Endothelial cell of umbilical vein (primary cell): ENCODE data around the gene GH1. TPM values are rescaled to one million over a fixed set of nuclear protein-coding genes. Genes with fewer than 3 reads are reported as not detected.

Experiments
- BruUV-seq: library from RNA; stranded (reverse); fragments of 400-500 nt; replicated peaks from 2 replicates; lab custom pipeline; 2021; lab: Mats Ljungman, UMichigan
- CTCF ChIA-PET: fragments of 300-600, 350-600 bp; sonication (Branson Sonifier 250); formaldehyde crosslinking; loops from one replicate; lab custom pipeline; 2021; ENCODE audit warnings: antibody characterized with exemption, inconsistent platforms; lab: Charles Lee
- POLR2A ChIA-PET: fragments of 300-600, 350-600 bp; sonication (Branson Sonifier 250); formaldehyde crosslinking; loops from one replicate; lab custom pipeline; 2021; ENCODE audit warnings: antibody characterized with exemption, inconsistent platforms; lab: Charles Lee
- DNase-seq: peaks from one replicate; pipeline ENCODE4 v3.0.0-alpha.2; 2011; ENCODE audit warnings: low read depth, low spot score
- FAIRE-seq: peaks from 2 replicates; lab custom pipeline; 2011; peaks lifted over from hg19 to GRCh38; lab: Jason Lieb, UNC
- H2AFZ ChIP-seq: 2 replicates; pipeline ENCODE4 v1.6.0; 2012; ENCODE audit warnings: low read depth, low read length, control low read depth, inconsistent platforms
- H3K27ac ChIP-seq: 2 replicates; pipeline ENCODE4 v1.5.1; 2011; ENCODE audit warnings: low read depth, mild to moderate bottlenecking, control low read depth, low read length, moderate library complexity; ENCODE audit not compliant: insufficient read depth
- H3K27me3 ChIP-seq, 2 experiments: 2 replicates each; pipeline versions ENCODE4 v1.6.0 to v1.6.1; 2011; ENCODE audit warnings: low read length in 2 of 2, mixed read lengths in 1 of 2; ENCODE audit not compliant: control insufficient read depth in 2 of 2, insufficient read depth in 2 of 2
- H3K36me3 ChIP-seq, 2 experiments: 2 replicates in 1 of 2; 3 replicates in 1 of 2; pipeline ENCODE4 v1.5.1; 2011; ENCODE audit warnings: low read length in 2 of 2, mild to moderate bottlenecking in 1 of 2, moderate library complexity in 1 of 2; ENCODE audit not compliant: control insufficient read depth in 2 of 2, insufficient read depth in 2 of 2; ENCODE audit errors: extremely low read depth in 1 of 2
- H3K4me1 ChIP-seq: 3 replicates; pipeline ENCODE4 v1.5.1; 2011; ENCODE audit warnings: mild to moderate bottlenecking, low read length; ENCODE audit not compliant: control insufficient read depth, insufficient read depth; ENCODE audit errors: extremely low read depth
- H3K4me2 ChIP-seq: 2 replicates; pipeline ENCODE4 v1.6.1; 2011; ENCODE audit warnings: low read length, control low read depth, mixed read lengths; ENCODE audit not compliant: insufficient read depth
- H3K4me3 ChIP-seq, 3 experiments: fragments of 200-600 bp in 1 of 3; sonication (generic), shearing (Covaris generic) in 1 of 3; replicated peaks in 1 of 3; 2 replicates each; pipeline ENCODE4 v1.5.1; 2011 to 2016; ENCODE audit warnings: control low read depth in 3 of 3, low read length in 3 of 3, mild to moderate bottlenecking in 2 of 3, inconsistent platforms in 1 of 3, low read depth in 1 of 3, moderate library complexity in 1 of 3; ENCODE audit not compliant: insufficient read depth in 1 of 3
- H3K79me2 ChIP-seq: 2 replicates; pipeline ENCODE4 v1.6.0; 2012; ENCODE audit warnings: low read length, inconsistent platforms; ENCODE audit not compliant: control insufficient read depth, insufficient read depth
- H3K9ac ChIP-seq: replicated peaks from 2 replicates; pipeline ENCODE3; 2011; ENCODE audit warnings: low read length, control low read depth; ENCODE audit not compliant: insufficient read depth; ENCODE audit errors: extremely low read depth
- H3K9me1 ChIP-seq: replicated peaks from 3 replicates; pipeline ENCODE4 v1.6.0; 2011; ENCODE audit warnings: mild to moderate bottlenecking, low read length; ENCODE audit not compliant: control insufficient read depth, insufficient read depth; ENCODE audit errors: extremely low read depth
- H3K9me3 ChIP-seq: replicated peaks from 2 replicates; pipeline ENCODE4 v1.5.1; 2012; ENCODE audit warnings: low read length, inconsistent platforms; ENCODE audit not compliant: control insufficient read depth, insufficient read depth
- H4K20me1 ChIP-seq: replicated peaks from 2 replicates; pipeline ENCODE3; 2011; ENCODE audit warnings: mild to moderate bottlenecking, low read length; ENCODE audit not compliant: control insufficient read depth, insufficient read depth; ENCODE audit errors: extremely low read depth
- EZH2 ChIP-seq: IDR thresholded peaks from 2 replicates; pipeline ENCODE4 v1.6.1; 2012; ENCODE audit warnings: borderline replicate concordance, low read depth, mild to moderate bottlenecking, moderate library complexity, low read length, inconsistent platforms; ENCODE audit not compliant: severe bottlenecking
- FOS ChIP-seq: IDR thresholded peaks from 2 replicates; pipeline ENCODE4 v1.6.1; 2011; ENCODE audit warnings: mild to moderate bottlenecking, low read length, moderate library complexity, borderline replicate concordance; ENCODE audit not compliant: insufficient read depth
- GATA2 ChIP-seq: IDR thresholded peaks from 2 replicates; pipeline ENCODE4 v1.7.0; 2011; ENCODE audit warnings: low read depth, mild to moderate bottlenecking, moderate library complexity, mixed read lengths, low read length; ENCODE audit not compliant: insufficient read length, insufficient read depth
- JUN ChIP-seq: IDR thresholded peaks from 2 replicates; pipeline ENCODE4 v1.6.1; 2011; ENCODE audit warnings: borderline replicate concordance, low read depth; ENCODE audit not compliant: insufficient read length, insufficient read depth
- MYC ChIP-seq: IDR thresholded peaks from one replicate; pipeline ENCODE4 v1.6.1; 2011; ENCODE audit warnings: mild to moderate bottlenecking, low read depth, low read length
- POLR2A ChIP-seq: IDR thresholded peaks from 2 replicates; pipeline ENCODE4 v1.6.1; 2012; ENCODE audit warnings: low read depth, mild to moderate bottlenecking, control low read depth, low read length
- POLR2AphosphoS5 ChIP-seq: IDR thresholded peaks from 2 replicates; pipeline ENCODE4 v1.6.1; 2012; ENCODE audit warnings: low read depth, mild to moderate bottlenecking, control low read depth, low read length, moderate library complexity; ENCODE audit not compliant: insufficient read depth
- dilution Hi-C: fragments of 300-500 bp; cut with MboI; formaldehyde crosslinking; loops from one replicate; pipeline ENCODE4 v1.15.0; 2019; ENCODE audit warnings: low sequenced_read_pairs; ENCODE audit not compliant: extremely low pct_ligation_motif_present
- intact Hi-C: fragments of 100-400 bp; cut with micrococcal nuclease; formaldehyde crosslinking; loops from one replicate; pipeline ENCODE4 v1.10.0; 2022
- polyA plus RNA-seq, 4 experiments: library from polyadenylated mRNA; depleted of rRNA in 3 of 4; stranded (reverse) in 3 of 4; unstranded in 1 of 4; fragments of >200 nt; gene quantifications; 2 replicates each; pipeline versions ENCODE4 v1.2.1 to v1.2.3, GENCODE V29; 2011 to 2012; ENCODE audit warnings: missing spikeins in 1 of 4
- total RNA-seq: library from RNA; stranded (reverse); gene quantifications from 2 replicates; pipeline ENCODE4 v1.2.3, GENCODE V29; 2021
- TF ChIP-seq, protein P1 (sequence below): IDR thresholded peaks from 2 replicates; pipeline ENCODE4 v1.6.1; 2011; ENCODE audit not compliant: insufficient read depth, insufficient read length
- TF ChIP-seq, protein P2 (sequence below), 2 donors: IDR thresholded peaks; 1 replicate in 1 of 2; 2 replicates in 1 of 2; pipeline ENCODE4 v1.5.1; 2011; ENCODE audit warnings: low read length in 2 of 2, mild to moderate bottlenecking in 2 of 2, moderate library complexity in 2 of 2, control low read depth in 1 of 2, inconsistent platforms in 1 of 2, low read depth in 1 of 2; ENCODE audit not compliant: insufficient read depth in 1 of 2; ENCODE audit errors: extremely low read depth in 1 of 2

The GH1 gene
- total and polyA plus RNA-seq, 2 donors (not counting 3 experiments of a cell fraction or from before 2014, with no cell fraction given): not detected

DNA sequence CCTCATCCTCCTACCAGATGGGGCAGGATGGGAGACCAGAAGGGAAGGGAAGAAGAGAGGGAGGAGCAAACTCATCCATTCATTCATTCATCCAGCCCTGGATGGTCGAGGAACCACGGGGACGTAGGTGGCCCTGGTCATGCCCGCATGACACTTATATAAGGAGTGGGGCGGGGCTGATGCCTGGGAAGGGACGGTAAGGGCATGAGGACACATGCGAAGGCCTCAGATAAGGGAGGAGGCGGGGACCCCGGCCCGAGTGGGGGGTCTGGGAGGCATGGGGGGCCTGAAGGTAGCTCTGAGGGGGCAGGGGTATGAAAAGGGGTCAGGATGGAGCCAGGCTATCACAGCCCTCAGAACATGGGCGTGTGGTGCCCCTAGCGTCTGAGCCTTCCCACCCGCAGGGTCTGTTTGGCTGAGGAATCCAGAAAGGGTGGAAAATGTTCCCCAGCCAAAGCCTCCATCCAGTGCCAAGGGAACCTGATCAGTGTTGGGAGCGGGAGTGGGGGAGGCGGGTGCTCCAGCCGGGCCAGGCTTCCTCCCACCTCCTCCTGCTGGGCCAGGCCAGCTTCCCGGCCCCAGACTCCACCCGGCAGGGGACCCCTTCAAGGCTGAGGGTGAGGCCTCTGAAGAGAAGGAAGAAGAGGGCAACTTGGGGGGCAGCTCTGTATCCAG lies 31.1 kb upstream of the GH1 start:
- POLR2A ChIA-PET: no interaction called here
- no peak for FAIRE-seq
- dilution Hi-C loops: no loop called here

More for the DNA sequence above, 31.1 kb upstream of the GH1 start:
- no peaks in the 10 kb centered on the region for H3K9me3 ChIP-seq
- no peak overlapping the region for H3K4me2 ChIP-seq
- H3K4me3 ChIP-seq: no peak overlapping the region
- H2AFZ ChIP-seq: no peak overlapping the region
- no peak for DNase-seq
- BruUV-seq: no TSS peak
- H3K9me1 ChIP-seq: no peaks in the 10 kb centered on the region
- H3K27ac ChIP-seq: no peak overlapping the region
- no peaks in the 10 kb centered on the region for H3K27me3 ChIP-seq
- no peaks in the 10 kb centered on the region for H3K4me1 ChIP-seq
- intact Hi-C loops: no loop called here
- no peaks in the 10 kb centered on the region for H3K36me3 ChIP-seq
- CTCF ChIA-PET: interaction anchor here (1.0 to 1.1 kb wide), 2 partner anchors 17 to 30 kb away, joined by 3 to 4 read pairs; no protein-coding TSS in a partner anchor
- TF ChIP-seq POLR2AphosphoS5 (no peak), GATA2 (no peak), MYC (no peak), POLR2A (no peak), FOS (no peak), EZH2 (no peak), JUN (no peak)
- TF ChIP-seq, protein P1, sequence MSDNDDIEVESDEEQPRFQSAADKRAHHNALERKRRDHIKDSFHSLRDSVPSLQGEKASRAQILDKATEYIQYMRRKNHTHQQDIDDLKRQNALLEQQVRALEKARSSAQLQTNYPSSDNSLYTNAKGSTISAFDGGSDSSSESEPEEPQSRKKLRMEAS: no peak
- TF ChIP-seq, protein P2, sequence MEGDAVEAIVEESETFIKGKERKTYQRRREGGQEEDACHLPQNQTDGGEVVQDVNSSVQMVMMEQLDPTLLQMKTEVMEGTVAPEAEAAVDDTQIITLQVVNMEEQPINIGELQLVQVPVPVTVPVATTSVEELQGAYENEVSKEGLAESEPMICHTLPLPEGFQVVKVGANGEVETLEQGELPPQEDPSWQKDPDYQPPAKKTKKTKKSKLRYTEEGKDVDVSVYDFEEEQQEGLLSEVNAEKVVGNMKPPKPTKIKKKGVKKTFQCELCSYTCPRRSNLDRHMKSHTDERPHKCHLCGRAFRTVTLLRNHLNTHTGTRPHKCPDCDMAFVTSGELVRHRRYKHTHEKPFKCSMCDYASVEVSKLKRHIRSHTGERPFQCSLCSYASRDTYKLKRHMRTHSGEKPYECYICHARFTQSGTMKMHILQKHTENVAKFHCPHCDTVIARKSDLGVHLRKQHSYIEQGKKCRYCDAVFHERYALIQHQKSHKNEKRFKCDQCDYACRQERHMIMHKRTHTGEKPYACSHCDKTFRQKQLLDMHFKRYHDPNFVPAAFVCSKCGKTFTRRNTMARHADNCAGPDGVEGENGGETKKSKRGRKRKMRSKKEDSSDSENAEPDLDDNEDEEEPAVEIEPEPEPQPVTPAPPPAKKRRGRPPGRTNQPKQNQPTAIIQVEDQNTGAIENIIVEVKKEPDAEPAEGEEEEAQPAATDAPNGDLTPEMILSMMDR (IDR thresholded peaks at IDR 0.05; ENCODE audit: extremely low read depth in 1 of 2, insufficient read depth in 1 of 2, low read depth in 1 of 2, low read length in 2 of 2): no peak
- no peaks in the 10 kb centered on the region for H4K20me1 ChIP-seq
- no peaks in the 10 kb centered on the region for H3K79me2 ChIP-seq
- no peak overlapping the region for H3K9ac ChIP-seq
